ENCODE data around the gene SFT2D3. TPM values are rescaled to one million over a fixed set of nuclear protein-coding genes. Genes with fewer than 3 reads are reported as not detected.

The SFT2D3 gene
- total RNA-seq, 1 experiment from 2014 or later: 4.7 TPM

GRCh38 chr2:127704641-127705390 is 3.5 kb downstream of the SFT2D3 start:
- Histone ChIP-seq H4K5ac (ENCODE audit: insufficient read length, low read depth, low read length) (no peak overlapping the region), H3K18ac (ENCODE audit: insufficient read length, low read depth, low read length) (no peak overlapping the region), H2BK15ac (ENCODE audit: low read depth, low read length) (no peak overlapping the region), H4K20me1 (ENCODE audit: control insufficient read depth, insufficient read depth, insufficient read length) (no peaks in the 10 kb centered on the region), H3K79me2 (ENCODE audit: insufficient read depth, low read length) (peaks cover 3% of the 10 kb centered on the region; the same call in 1 of the 2 replicates), H3K9me3 (ENCODE audit: control insufficient read depth, low read depth, low read length) (no peaks in the 10 kb centered on the region), H2BK20ac (ENCODE audit: low read depth, low read length, poor library complexity, severe bottlenecking) (no peak overlapping the region), H2BK12ac (ENCODE audit: insufficient read length, low read depth, low read length) (no peak overlapping the region), H2AK5ac (ENCODE audit: insufficient read length, low read length) (no peak overlapping the region), H2BK120ac (ENCODE audit: low read depth, low read length, poor library complexity, severe bottlenecking) (no peak overlapping the region), H3K56ac (ENCODE audit: insufficient read length, low read depth, low read length) (no peak overlapping the region), H4K91ac (ENCODE audit: insufficient read length, low read depth, low read length) (no peak overlapping the region), H2AFZ (ENCODE audit: low read length) (no peak overlapping the region), H4K8ac (replicated peaks; ENCODE audit: insufficient read length, low read depth, low read length) (no peak overlapping the region), H3K23me2 (ENCODE audit: insufficient read length, low read depth, low read length, poor library complexity, severe bottlenecking) (peaks cover 5% of the 10 kb centered on the region), H3K4me2 (ENCODE audit: insufficient read depth, insufficient read length, low read length) (no peak overlapping the region), H3K14ac (ENCODE audit: insufficient read depth, low read length) (no peak overlapping the region), H3K23ac (ENCODE audit: insufficient read length, low read depth, low read length) (no peak overlapping the region), H3K9ac (ENCODE audit: extremely low read depth, insufficient read length, low read length) (no peak overlapping the region), H3K27me3 (ENCODE audit: insufficient read depth, low read length) (no peaks in the 10 kb centered on the region), H3K4me1 (ENCODE audit: insufficient read depth, low read length) (peaks cover 5% of the 10 kb centered on the region; the same call in 1 of the 2 replicates), H3T11ph (ENCODE audit: low read length) (no peak overlapping the region), H3K79me1 (ENCODE audit: insufficient read depth, low read depth, low read length, poor library complexity, severe bottlenecking) (no peaks in the 10 kb centered on the region), H2BK5ac (ENCODE audit: insufficient read length, low read length) (no peak overlapping the region), H3K4ac (ENCODE audit: low read depth, low read length) (no peak overlapping the region), H3K27ac (ENCODE audit: insufficient read length, low read depth, low read length) (no peak overlapping the region)
- no CpG with 5 or more reads among the region's 5 CpGs for WGBS (ENCODE audit: extremely low coverage, insufficient read length, low lambda C conversion rate)
- no peak for DNase-seq
- H3K27ac Mint-ChIP-seq: no peak overlapping the region
- TF ChIP-seq CTCF (conservative IDR thresholded peaks at IDR 0.05): no peak
- peaks cover 17 to 21% of the 10 kb centered on the region in 2 experiments for H3K4me1 Mint-ChIP-seq
- H3K9me3 Mint-ChIP-seq: peaks cover 0 to 4% of the 10 kb centered on the region in 2 experiments; a peak in 1 of 5 replicates
- H3K4me3 Mint-ChIP-seq: no peak overlapping the region
- H3K27me3 Mint-ChIP-seq (ENCODE audit: low read depth): no peaks in the 10 kb centered on the region
- H3K36me3 Mint-ChIP-seq (ENCODE audit: insufficient read depth in 1 of 3, low read depth in 3 of 3): peaks cover 17 to 62% (median 60%) of the 10 kb centered on the region in 3 experiments

Data from H9 (cell line).